GM12892 (cell line): ENCODE data around the gene RNF121.

Experiments
- POLR2AphosphoS5 ChIP-seq: IDR thresholded peaks from 2 replicates; pipeline ENCODE4 v1.6.1; 2011; ENCODE audit warnings: low read depth, low read length, control low read depth
- TAF1 ChIP-seq: IDR thresholded peaks from 2 replicates; pipeline ENCODE4 v1.6.1; 2011; ENCODE audit warnings: low read depth, mild to moderate bottlenecking, control low read depth, low read length, borderline replicate concordance

DNA sequence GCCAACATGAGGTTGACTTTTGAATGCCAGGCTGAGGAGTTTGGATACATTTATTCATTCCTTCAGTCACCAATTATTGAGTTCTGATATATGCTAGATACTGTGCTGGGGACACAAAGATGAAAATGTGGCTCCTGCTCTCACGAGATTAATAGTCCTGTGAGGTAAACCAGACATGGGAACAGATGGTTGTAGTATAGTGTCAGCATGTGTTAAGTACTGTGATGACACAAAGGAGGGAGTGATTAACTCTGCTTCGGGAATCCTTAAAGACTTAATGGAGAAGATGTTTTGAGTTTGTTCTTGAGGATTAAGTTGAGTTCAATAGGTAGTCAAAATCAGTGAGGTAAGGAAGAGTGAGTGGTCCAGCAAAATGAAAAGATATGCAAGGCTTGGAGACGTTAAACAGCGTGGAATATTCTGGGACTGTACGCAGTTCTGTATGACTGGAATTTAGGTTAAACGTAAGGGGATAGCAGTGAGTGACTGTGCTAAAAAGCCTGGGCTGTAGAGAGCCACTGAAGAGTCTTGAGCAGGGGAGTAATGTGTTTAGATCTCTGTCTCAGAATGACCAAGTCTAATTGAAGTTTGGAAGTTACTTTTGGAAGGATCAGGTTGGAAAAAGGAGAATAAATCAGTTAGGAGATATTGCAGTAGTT lies 11.8 kb downstream of the RNF121 start:
- no peak for TF ChIP-seq POLR2AphosphoS5
- TF ChIP-seq TAF1: no peak
